Mesendoderm (in vitro differentiated cells): ENCODE results near the gene PHF21A.

ENCODE experiments used
- DNase-seq: peaks from one replicate; pipeline ENCODE4 v3.0.0; 2013
- H2AK5ac ChIP-seq: 2 replicates; pipeline ENCODE4 v1.6.1; 2013; ENCODE audit warnings: low read length, inconsistent platforms
- H2BK120ac ChIP-seq: 2 replicates; pipeline ENCODE4 v1.6.1; 2013; ENCODE audit warnings: low read depth, mild to moderate bottlenecking, low read length, moderate library complexity, mixed read lengths
- H2BK15ac ChIP-seq: replicated peaks from 2 replicates; pipeline ENCODE4 v1.6.1; 2013; ENCODE audit warnings: low read depth, mild to moderate bottlenecking, moderate library complexity
- H2BK5ac ChIP-seq: 2 replicates; pipeline ENCODE4 v1.6.1; 2013; ENCODE audit warnings: low read length, inconsistent platforms
- H3K18ac ChIP-seq: 2 replicates; pipeline ENCODE4 v1.6.1; 2013; ENCODE audit warnings: mild to moderate bottlenecking, low read length, mixed read lengths
- H3K23ac ChIP-seq: one replicate; pipeline ENCODE4 v1.6.1; 2013; ENCODE audit warnings: low read length
- H3K27ac ChIP-seq: 2 replicates; pipeline ENCODE4 v1.5.1; 2013; ENCODE audit warnings: low read depth, mild to moderate bottlenecking, inconsistent platforms, low read length, moderate library complexity
- H3K27me3 ChIP-seq: 2 replicates; pipeline ENCODE4 v1.6.1; 2013; ENCODE audit warnings: low read length, control low read depth, mild to moderate bottlenecking, inconsistent platforms; ENCODE audit not compliant: insufficient read depth, poor library complexity
- H3K36me3 ChIP-seq: 2 replicates; pipeline ENCODE4 v1.6.1; 2013; ENCODE audit warnings: low read length, inconsistent platforms; ENCODE audit not compliant: control insufficient read depth, insufficient read depth
- H3K4ac ChIP-seq: one replicate; pipeline ENCODE4 v1.6.1; 2013; ENCODE audit warnings: low read depth, mild to moderate bottlenecking, low read length, moderate library complexity
- H3K4me1 ChIP-seq: 2 replicates; pipeline ENCODE4 v1.6.1; 2013; ENCODE audit warnings: low read depth, low read length, inconsistent platforms; ENCODE audit not compliant: control insufficient read depth
- H3K4me2 ChIP-seq: 2 replicates; pipeline ENCODE4 v1.6.1; 2013; ENCODE audit warnings: low read length
- H3K4me3 ChIP-seq: 2 replicates; pipeline ENCODE4 v1.5.1; 2013; ENCODE audit warnings: mild to moderate bottlenecking, low read length
- H3K56ac ChIP-seq: one replicate; pipeline ENCODE4 v1.6.1; 2013; ENCODE audit warnings: low read length
- H3K79me1 ChIP-seq: 2 replicates; pipeline ENCODE4 v1.6.1; 2013; ENCODE audit warnings: low read length, inconsistent platforms
- H3K79me2 ChIP-seq: 2 replicates; pipeline ENCODE4 v1.6.1; 2013; ENCODE audit warnings: mild to moderate bottlenecking, low read length; ENCODE audit not compliant: control insufficient read depth, insufficient read depth
- H3K9ac ChIP-seq: 2 replicates; pipeline ENCODE4 v1.6.1; 2013; ENCODE audit warnings: low read length, inconsistent platforms
- H4K5ac ChIP-seq: one replicate; pipeline ENCODE4 v1.6.1; 2013; ENCODE audit warnings: low read length
- H4K8ac ChIP-seq: one replicate; pipeline ENCODE4 v1.6.1; 2013; ENCODE audit warnings: low read depth, mild to moderate bottlenecking, control low read depth, low read length, moderate library complexity
- WGBS: extraction: QIAGEN DNeasy Blood & Tissue Kit; methylation state at CpG from one replicate; pipeline ENCODE4 v1.1.7; 2013; ENCODE audit warnings: low lambda C conversion rate, missing lambda C conversion rate; ENCODE audit not compliant: insufficient coverage; ENCODE audit errors: extremely low coverage; 5-methylcytosine and 5-hydroxymethylcytosine counted together

The PHF21A gene

DNA sequence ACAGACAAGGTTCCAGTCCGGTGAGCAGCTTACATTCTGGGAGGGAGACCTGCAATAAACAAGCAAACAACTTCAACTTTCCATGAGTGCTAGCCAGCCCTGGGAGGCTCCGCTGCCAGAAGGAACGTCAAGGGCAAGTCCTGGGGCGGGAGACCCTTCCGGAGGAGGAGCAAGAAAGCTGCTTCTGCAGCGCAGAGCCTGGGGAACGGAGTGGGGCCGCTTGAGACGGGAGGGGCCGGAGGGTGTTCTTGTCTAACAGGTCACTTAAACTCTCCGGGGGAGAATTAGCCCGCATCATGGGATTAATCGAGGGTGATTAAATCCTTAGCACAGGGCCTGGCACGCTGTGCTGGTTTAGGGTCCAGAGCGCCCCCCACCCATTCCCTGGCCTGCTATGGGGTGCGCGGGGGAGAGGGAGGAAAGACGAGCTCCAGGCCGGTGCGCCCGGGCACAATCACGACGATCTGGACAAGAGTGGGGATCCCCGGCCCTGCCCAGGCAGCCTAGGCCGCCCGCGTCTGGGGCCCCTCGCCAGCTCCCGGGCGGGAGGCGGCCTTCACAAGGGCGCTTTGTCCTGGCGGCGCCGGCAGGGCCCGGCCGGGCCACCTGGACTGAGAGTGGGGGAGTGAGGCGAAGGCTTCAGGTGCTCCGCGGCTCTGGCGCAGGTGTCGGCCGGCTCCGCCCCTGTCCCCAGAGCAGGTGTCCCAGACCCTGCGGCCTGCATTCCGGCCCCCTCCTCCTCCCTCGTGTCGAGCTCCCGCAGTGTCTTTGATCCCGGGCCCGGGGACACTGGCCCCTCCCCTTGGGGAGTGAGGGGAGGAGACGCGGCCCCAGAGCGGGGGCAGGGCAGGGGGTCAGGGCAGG lies 199.5 kb downstream of the PHF21A start:
- Histone ChIP-seq H3K18ac (no peak overlapping the region), H3K56ac (peak overlapping the region; percentile 56), H2BK120ac (no peak overlapping the region), H3K79me2 (no peaks in the 10 kb centered on the region), H2BK5ac (no peak overlapping the region), H3K4me1 (peaks cover 1% of the 10 kb centered on the region), H3K36me3 (no peaks in the 10 kb centered on the region), H3K23ac (no peak overlapping the region), H3K4me3 (no peak overlapping the region), H3K4ac (no peak overlapping the region), H3K79me1 (no peaks in the 10 kb centered on the region), H3K4me2 (peak overlapping the region; percentile 32), H4K5ac (no peak overlapping the region), H3K9ac (peak overlapping the region; percentile 5), H3K27me3 (no peaks in the 10 kb centered on the region), H3K27ac (no peak overlapping the region), H2BK15ac (no peak overlapping the region), H4K8ac (no peak overlapping the region), H2AK5ac (no peak overlapping the region)
- DNase-seq, result peak; percentile 89
- no CpG with 5 or more reads among the region's 54 CpGs for WGBS

DNA sequence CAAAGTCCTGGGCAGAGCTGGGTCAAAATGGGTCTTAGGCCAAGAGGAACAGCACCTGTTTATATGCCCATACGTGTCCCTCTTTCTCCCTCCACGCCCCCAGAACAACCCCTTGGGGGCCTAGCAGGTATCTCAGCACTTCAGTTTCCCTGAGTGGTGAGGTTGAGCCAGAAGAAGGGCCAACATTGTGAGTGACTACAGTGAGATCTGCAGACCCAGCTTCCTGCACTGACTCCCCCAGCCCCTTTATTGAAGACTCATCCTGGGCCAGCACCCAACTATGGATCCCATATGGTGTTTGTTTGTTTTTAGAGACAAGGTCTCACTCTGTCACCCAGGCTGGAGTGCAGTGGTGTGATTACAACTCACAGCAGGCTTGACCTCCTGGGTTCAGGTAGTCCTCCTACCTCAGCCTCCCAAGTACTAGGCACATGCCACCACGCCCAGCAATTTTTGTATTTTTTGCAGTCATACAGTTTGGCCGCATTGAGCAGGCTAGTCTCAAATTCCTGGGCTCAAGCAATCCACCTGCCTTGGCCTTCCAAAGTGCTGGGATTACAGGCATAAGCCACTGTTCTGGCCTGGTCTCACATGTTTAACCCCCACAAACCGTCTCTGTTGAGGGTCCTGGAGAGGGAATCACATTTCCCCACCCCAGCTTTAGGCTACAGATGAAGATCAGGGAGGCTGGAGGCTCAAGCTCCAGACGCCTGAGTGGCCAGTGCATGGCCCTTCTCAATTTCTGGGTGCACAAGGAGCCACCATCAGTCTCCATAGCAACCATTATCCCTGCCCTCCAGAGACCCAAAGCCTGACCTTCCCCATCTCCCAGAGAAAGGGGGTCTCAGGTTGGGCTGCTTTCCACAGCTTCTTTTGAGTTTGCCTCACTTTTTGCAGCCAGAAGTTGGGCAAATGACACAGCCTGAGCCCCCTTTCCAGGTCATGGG lies 200.4 kb downstream of the PHF21A start:
- H3K36me3 ChIP-seq, result no peaks in the 10 kb centered on the region
- no peak overlapping the region for H3K4me3 ChIP-seq
- no peaks in the 10 kb centered on the region for H3K79me2 ChIP-seq
- H3K4ac ChIP-seq, result no peak overlapping the region
- WGBS, result no CpG with 5 or more reads among the region's 6 CpGs
- no peak overlapping the region for H2AK5ac ChIP-seq
- no peak overlapping the region for H3K56ac ChIP-seq
- no peak overlapping the region for H2BK120ac ChIP-seq
- no peaks in the 10 kb centered on the region for H3K27me3 ChIP-seq
- no peaks in the 10 kb centered on the region for H3K79me1 ChIP-seq
- no peak overlapping the region for H4K5ac ChIP-seq
- no peak overlapping the region for H3K27ac ChIP-seq
- no peak overlapping the region for H3K9ac ChIP-seq
- no peak overlapping the region for H3K4me2 ChIP-seq
- no peak overlapping the region for H3K23ac ChIP-seq
- H3K4me1 ChIP-seq, result peaks cover 1% of the 10 kb centered on the region
- DNase-seq, result no peak
- no peak overlapping the region for H2BK5ac ChIP-seq
- no peak overlapping the region for H4K8ac ChIP-seq
- H2BK15ac ChIP-seq, result no peak overlapping the region
- H3K18ac ChIP-seq, result no peak overlapping the region

DNA sequence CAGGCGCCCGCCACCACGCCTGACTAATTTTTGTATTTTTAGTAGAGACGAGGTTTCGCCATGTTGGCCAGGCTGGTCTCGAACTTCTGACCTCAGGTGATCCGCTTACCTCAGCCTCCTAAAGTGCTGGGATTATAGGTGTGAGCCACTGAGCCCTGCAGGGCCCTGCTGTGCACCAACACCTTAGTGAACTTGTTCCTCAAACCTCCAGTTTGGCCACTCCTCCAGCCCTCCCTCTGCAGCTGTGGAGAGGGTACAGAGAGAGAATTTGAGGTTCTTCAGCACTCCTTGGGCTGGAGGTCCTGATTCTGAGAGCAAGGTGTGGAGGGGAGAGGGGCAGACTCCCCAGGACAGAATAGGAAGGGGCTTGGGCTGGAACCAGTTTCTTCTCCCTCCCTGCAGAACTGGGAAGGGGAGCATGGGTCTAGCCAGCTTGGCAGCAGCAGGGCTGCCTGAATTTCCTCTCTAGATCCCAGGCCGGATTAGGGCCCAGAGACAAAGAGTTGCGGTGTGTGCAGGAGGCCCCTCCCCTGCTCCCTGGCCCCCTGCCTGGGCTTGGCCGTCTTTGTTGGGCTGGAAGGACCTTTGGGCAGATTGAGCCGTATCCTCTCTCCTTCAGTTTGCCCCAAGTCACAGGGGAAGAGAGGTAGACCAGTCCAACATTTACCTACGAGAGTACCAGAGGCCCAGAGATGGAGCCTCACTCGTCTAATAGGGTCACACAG lies 201.3 kb downstream of the PHF21A start:
- peak overlapping the region; percentile 8 for H3K27ac ChIP-seq
- H3K4me3 ChIP-seq, result no peak overlapping the region
- H3K79me1 ChIP-seq, result no peaks in the 10 kb centered on the region
- H3K27me3 ChIP-seq, result no peaks in the 10 kb centered on the region
- peak; percentile 34 for DNase-seq
- H2BK5ac ChIP-seq, result no peak overlapping the region
- H2BK15ac ChIP-seq, result no peak overlapping the region
- no peak overlapping the region for H4K8ac ChIP-seq
- no peak overlapping the region for H3K56ac ChIP-seq
- WGBS, result no CpG with 5 or more reads among the region's 13 CpGs
- H3K4me2 ChIP-seq, result no peak overlapping the region
- no peak overlapping the region for H2BK120ac ChIP-seq
- no peaks in the 10 kb centered on the region for H3K36me3 ChIP-seq
- no peak overlapping the region for H3K4ac ChIP-seq
- no peak overlapping the region for H2AK5ac ChIP-seq
- no peak overlapping the region for H4K5ac ChIP-seq
- no peaks in the 10 kb centered on the region for H3K79me2 ChIP-seq
- H3K23ac ChIP-seq, result no peak overlapping the region
- peaks cover 1% of the 10 kb centered on the region for H3K4me1 ChIP-seq
- H3K18ac ChIP-seq, result no peak overlapping the region
- no peak overlapping the region for H3K9ac ChIP-seq

DNA sequence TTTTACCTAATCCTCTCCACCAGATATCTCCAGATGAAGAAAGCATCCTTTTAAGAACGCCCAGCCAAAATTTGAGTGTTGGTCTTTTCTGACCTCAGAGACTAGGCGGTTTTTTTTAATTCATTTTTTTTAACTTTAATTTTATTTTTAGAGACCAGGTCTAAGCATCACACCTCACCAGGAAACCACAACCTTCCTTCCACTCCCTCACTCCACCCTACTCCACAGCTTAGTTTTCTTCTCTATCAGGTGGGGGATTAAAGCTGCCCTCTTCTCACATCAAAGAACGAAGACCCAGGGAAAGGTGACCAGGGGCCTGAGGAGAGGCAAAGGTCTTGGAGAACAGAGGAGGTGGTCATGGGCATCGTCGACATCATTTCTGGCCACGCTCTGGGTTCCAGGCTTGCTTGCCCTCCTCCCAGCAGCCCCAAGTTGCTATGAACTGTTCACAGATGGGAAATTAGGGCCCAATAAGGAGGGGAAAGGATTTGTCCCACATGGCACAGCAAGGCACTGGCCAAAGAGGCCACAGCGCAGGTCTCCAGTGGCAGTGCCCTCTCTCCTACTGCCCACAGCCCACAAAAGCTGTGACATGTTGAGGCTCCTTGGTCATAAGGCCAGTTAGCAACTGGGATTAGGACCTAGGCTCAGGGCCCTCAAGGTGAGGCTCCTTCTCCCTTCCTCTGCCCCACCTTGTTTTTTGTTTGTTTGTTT lies 202.1 kb downstream of the PHF21A start:
- Histone ChIP-seq H2BK15ac (no peak overlapping the region), H3K4me2 (no peak overlapping the region), H3K56ac (no peak overlapping the region), H2BK5ac (no peak overlapping the region), H3K4me1 (peaks cover 1% of the 10 kb centered on the region), H2AK5ac (no peak overlapping the region), H4K5ac (no peak overlapping the region), H3K18ac (no peak overlapping the region), H3K79me2 (no peaks in the 10 kb centered on the region), H2BK120ac (no peak overlapping the region), H3K4me3 (no peak overlapping the region), H3K9ac (no peak overlapping the region), H3K27ac (no peak overlapping the region), H4K8ac (no peak overlapping the region), H3K23ac (no peak overlapping the region), H3K36me3 (no peaks in the 10 kb centered on the region), H3K27me3 (no peaks in the 10 kb centered on the region), H3K79me1 (no peaks in the 10 kb centered on the region), H3K4ac (no peak overlapping the region)
- WGBS, result no CpG with 5 or more reads among the region's 7 CpGs
- DNase-seq, result no peak

DNA sequence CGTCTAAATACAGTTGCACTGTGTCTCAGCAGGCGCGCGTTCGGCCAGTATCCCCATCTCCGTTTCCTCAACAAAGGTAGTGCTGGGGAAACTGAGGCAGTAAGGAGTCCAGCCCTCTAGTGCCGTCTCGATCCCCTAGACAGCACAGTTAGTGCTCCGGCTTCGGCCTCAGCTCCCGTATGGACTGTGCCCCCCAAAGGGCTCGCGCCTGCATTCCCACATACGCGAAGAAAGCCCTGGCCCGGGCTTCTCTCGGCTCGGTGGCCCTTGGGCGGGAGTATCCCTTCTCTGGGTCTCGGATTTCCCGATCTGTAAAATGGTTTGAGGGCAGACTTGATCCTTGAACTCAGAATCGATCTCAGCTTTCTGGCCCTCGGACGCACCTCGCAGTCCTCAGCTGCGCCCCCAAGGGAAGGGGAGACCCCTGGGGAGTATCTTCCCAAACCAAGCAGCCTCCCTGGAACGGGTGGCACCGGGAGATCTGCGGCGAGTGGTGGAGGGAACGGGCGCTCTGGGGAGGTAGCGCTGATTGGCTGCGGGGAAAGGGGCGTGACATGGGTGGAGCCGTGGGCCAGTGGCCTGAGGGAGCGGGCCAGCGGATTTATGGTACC lies 202.8 kb downstream of the PHF21A start:
- DNase-seq, result peak; percentile 73
- no peak overlapping the region for H3K18ac ChIP-seq
- H2BK15ac ChIP-seq, result no peak overlapping the region
- no peak overlapping the region for H4K5ac ChIP-seq
- peaks cover 1% of the 10 kb centered on the region for H3K4me1 ChIP-seq
- peak overlapping the region; percentile 65 for H3K27ac ChIP-seq
- H3K4me2 ChIP-seq, result peak overlapping the region; percentile 94
- peak overlapping the region; percentile 47 for H2BK5ac ChIP-seq
- no peak overlapping the region for H4K8ac ChIP-seq
- H3K23ac ChIP-seq, result peak overlapping the region; percentile 59
- H2AK5ac ChIP-seq, result no peak overlapping the region
- H2BK120ac ChIP-seq, result no peak overlapping the region
- H3K4me3 ChIP-seq, result peak overlapping the region; percentile 87
- H3K9ac ChIP-seq, result peak overlapping the region; percentile 93
- H3K79me2 ChIP-seq, result no peaks in the 10 kb centered on the region
- no peaks in the 10 kb centered on the region for H3K79me1 ChIP-seq
- H3K36me3 ChIP-seq, result peaks cover 1% of the 10 kb centered on the region
- no CpG with 5 or more reads among the region's 38 CpGs for WGBS
- peak overlapping the region; percentile 92 for H3K56ac ChIP-seq
- H3K4ac ChIP-seq, result peak overlapping the region; percentile 21
- H3K27me3 ChIP-seq, result no peaks in the 10 kb centered on the region
